HEK293 (cell line): ENCODE results near the gene CA10.

Experiments used
- MEIS1 ChIP-seq: sonication (generic); formaldehyde crosslinking; IDR thresholded peaks from 2 replicates; pipeline ENCODE4 v1.8.1; 2022; ENCODE audit warnings: missing genetic modification reagents, mild to moderate bottlenecking, borderline replicate concordance
- SP2 ChIP-seq: fragments of 450-650 bp; formaldehyde crosslinking; IDR thresholded peaks from 2 replicates; pipeline ENCODE4 v1.5.1; 2016; ENCODE audit warnings: missing biosample characterization, missing genetic modification characterization
- ZBTB1 ChIP-seq: fragments of 450-650 bp; formaldehyde crosslinking; IDR thresholded peaks from 2 replicates; pipeline ENCODE4 v1.5.1; 2016; ENCODE audit warnings: missing biosample characterization, missing genetic modification characterization
- ZFP3 ChIP-seq: fragments of 450-650 bp; formaldehyde crosslinking; IDR thresholded peaks from 2 replicates; pipeline ENCODE4 v1.5.1; 2016; ENCODE audit warnings: low read depth, missing biosample characterization, missing genetic modification characterization
- ZNF114 ChIP-seq: fragments of 450-650 bp; formaldehyde crosslinking; IDR thresholded peaks from 2 replicates; pipeline ENCODE4 v1.5.0; 2017; ENCODE audit warnings: missing biosample characterization, missing genetic modification characterization
- ZNF121 ChIP-seq: fragments of 450-650 bp; formaldehyde crosslinking; IDR thresholded peaks from 2 replicates; pipeline ENCODE4 v1.5.1; 2016; ENCODE audit warnings: missing biosample characterization, missing genetic modification characterization
- ZNF19 ChIP-seq: fragments of 450-650 bp; formaldehyde crosslinking; IDR thresholded peaks from 2 replicates; pipeline ENCODE4; 2016; ENCODE audit warnings: missing biosample characterization, missing genetic modification characterization, low read depth
- ZNF423 ChIP-seq: fragments of 450-650 bp; formaldehyde crosslinking; IDR thresholded peaks from 2 replicates; pipeline ENCODE4 v1.5.1; 2016; ENCODE audit warnings: missing biosample characterization, missing genetic modification characterization
- TF ChIP-seq, protein P1 (sequence below): fragments of 450-650 bp; formaldehyde crosslinking; IDR thresholded peaks from 2 replicates; pipeline ENCODE4 v1.5.1; 2016; ENCODE audit warnings: missing biosample characterization, missing genetic modification characterization
- TF ChIP-seq, protein P2 (sequence below): fragments of 450-650 bp; formaldehyde crosslinking; IDR thresholded peaks from 2 replicates; pipeline ENCODE4 v1.5.1; 2016; ENCODE audit warnings: missing biosample characterization, missing genetic modification characterization, low read depth

DNA sequence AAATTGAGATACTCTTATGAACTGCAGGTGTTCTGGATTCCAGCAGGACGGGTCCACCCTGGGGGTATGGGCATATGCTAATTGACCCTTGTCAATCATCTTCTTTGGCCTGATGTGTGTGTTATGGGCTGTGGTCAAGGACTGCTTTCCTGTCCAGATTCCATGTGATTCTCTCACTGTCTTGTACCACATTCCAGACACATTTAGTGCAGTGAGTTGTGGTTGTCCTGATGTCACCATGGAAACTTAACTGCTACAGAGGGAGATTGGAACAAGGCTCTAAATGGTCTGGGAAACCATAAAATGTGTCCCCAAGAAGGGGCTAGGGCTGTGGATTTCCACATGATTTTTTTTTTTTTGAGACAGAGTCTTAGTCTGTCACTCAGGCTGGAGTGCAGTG, 530.7 kb downstream of the CA10 start:
- TF ChIP-seq, protein P1, sequence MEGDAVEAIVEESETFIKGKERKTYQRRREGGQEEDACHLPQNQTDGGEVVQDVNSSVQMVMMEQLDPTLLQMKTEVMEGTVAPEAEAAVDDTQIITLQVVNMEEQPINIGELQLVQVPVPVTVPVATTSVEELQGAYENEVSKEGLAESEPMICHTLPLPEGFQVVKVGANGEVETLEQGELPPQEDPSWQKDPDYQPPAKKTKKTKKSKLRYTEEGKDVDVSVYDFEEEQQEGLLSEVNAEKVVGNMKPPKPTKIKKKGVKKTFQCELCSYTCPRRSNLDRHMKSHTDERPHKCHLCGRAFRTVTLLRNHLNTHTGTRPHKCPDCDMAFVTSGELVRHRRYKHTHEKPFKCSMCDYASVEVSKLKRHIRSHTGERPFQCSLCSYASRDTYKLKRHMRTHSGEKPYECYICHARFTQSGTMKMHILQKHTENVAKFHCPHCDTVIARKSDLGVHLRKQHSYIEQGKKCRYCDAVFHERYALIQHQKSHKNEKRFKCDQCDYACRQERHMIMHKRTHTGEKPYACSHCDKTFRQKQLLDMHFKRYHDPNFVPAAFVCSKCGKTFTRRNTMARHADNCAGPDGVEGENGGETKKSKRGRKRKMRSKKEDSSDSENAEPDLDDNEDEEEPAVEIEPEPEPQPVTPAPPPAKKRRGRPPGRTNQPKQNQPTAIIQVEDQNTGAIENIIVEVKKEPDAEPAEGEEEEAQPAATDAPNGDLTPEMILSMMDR, result no peak
- TF ChIP-seq ZBTB1, result no peak
- TF ChIP-seq ZFP3, result no peak
- TF ChIP-seq ZNF19, result no peak
- no peak for TF ChIP-seq ZNF121
- no peak for TF ChIP-seq ZNF423 (tag by site-specific recombination)
- no peak for TF ChIP-seq ZNF114
- TF ChIP-seq, protein P2, sequence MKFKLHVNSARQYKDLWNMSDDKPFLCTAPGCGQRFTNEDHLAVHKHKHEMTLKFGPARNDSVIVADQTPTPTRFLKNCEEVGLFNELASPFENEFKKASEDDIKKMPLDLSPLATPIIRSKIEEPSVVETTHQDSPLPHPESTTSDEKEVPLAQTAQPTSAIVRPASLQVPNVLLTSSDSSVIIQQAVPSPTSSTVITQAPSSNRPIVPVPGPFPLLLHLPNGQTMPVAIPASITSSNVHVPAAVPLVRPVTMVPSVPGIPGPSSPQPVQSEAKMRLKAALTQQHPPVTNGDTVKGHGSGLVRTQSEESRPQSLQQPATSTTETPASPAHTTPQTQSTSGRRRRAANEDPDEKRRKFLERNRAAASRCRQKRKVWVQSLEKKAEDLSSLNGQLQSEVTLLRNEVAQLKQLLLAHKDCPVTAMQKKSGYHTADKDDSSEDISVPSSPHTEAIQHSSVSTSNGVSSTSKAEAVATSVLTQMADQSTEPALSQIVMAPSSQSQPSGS (tag by site-specific recombination), result no peak
- no peak for TF ChIP-seq SP2 (tag by site-specific recombination)
- TF ChIP-seq MEIS1 (CRISPR knock-in tag), result no peak
